Bone marrow (tissue), 2 donors: ENCODE measurements around the gene MSL2.
A peak's percentile ranks its signal among the peaks of the same experiment; 100 is the strongest.
"Not testable (repeated sequence)": the region's sequence is repeated elsewhere in the genome, so short reads cannot be mapped to it uniquely, and the experiment has no call there.

ENCODE experiments used
- DNase-seq, 2 donors: peaks; one replicate each; lab custom pipeline; 2025; lab: John Stamatoyannopoulos, UW

The MSL2 gene

DNA sequence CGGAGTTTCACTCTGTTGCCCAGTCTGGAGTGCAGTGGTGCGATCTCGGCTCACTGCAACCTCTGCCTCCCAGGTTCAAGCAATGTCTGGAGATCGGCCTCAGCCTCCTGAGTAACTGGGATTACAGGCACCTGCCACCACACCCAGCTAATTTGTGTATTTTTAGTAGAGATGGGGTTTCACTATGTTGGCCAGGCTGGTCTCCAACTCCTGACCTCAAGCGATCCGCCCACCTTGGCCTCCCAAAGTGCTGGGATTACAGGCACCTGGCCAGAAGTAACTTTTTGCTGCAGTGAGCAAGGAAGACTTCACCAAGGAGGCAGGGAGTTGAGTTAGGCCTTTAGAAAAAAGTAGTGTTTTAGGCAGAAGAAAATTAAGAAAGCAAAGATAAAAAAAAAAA is 3.9 kb downstream of the MSL2 start:
- not testable (repeated sequence) for DNase-seq

GRCh38 chr3:136189859-136190617 is 6.1 kb downstream of the MSL2 start:
- DNase-seq, result no peak

GRCh38 chr3:136189043-136189442 is 7.1 kb downstream of the MSL2 start:
- no peak for DNase-seq

DNA sequence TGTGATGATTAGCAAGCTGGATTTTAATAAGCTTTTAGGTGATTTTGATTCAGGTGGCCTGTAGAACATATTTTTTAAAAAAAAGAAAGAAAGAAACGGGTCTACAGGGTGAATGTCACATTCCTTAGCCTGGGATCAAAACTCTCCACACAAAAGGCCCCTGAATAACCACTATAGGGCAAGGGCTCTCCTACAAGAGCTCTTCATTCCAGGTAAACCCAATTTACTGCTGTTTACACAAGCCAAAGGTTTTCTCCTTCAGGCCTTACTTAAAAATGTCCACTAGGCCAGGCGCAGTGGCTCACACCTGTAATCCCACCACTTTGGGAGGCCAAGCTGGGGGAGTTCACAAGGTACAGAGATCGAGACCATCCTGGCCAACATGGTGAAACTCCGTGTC is 8.3 kb downstream of the MSL2 start:
- no peak for DNase-seq

- no peak for DNase-seq
Measured at GRCh38 chr3:136186846-136187245, 9.3 kb downstream of the MSL2 start.

DNA sequence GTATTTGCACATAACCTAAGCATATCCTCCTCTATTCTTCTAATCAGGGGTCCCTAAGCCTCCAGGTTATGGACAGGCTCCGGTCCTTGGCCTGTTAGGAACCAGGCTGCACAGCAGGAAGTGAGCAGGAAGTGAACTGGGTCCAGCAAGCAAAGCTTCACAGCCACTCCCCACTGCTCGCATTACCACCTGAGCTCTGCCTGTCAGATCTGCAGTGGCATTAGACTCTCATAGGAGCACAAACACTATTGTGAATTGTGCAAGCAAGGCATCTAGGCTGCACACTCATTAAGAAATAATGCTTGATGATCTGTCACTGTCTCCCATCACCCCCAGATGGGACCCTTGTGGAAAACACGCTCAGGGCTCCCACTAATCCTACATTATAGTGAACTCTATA is 9.8 kb downstream of the MSL2 start:
- no peak for DNase-seq

DNA sequence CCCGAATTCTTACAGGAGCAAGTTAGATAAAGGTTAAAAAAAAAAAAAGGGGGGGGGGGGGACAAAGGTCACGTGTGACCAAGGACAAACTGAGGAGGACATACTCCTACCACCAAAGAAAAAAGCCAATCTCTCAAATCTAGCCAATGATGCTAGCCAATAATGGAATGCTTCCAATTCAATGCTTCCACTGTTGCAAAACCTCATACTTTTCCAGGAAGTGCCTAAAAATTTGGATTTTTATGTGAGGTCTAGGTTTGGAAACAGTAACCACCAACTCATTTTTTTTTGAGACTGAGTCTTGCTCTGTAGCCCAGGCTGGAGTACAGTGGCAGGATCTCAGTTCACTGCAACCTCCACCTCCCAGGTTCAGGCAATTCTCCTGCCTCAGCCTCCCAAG is 11.4 kb downstream of the MSL2 start:
- no peak for DNase-seq

DNA sequence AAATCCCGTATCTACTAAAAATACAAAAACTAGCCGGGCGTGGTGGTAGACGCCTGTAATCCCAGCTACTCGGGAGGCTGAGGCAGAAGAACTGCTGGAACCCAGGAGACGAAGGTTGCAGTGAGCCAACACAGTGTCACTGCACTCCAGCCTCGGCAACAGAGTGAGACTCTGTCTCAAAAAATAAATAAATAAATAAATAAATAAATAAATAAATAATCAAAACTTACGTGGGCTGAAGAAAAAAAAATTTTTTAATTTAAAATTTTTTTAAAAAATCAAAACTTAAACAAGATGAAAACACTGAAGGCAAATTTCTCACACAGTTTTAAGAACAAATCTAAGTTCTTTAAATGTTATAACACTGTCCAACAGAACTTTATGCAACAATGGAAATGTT is 14.4 kb downstream of the MSL2 start:
- DNase-seq, result no peak

DNA sequence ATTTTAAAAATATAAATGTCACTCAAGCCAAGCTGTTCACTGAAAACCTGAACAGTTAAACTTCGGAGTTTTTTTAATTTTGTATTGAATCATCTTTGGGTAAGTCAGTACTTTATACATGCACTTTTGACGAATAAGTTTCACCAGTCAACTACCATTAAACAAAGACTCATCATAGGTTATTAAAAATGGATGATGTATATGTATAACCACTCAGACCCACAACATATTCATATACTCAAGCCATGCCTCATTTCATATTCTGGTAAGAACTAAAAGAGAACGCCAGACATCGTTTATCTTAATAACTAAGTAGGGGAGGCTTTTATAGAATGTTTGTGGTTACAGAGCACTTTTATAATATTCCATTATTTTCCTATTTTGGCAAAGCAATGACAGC is 18.3 kb downstream of the MSL2 start:
- DNase-seq, result no peak

DNA sequence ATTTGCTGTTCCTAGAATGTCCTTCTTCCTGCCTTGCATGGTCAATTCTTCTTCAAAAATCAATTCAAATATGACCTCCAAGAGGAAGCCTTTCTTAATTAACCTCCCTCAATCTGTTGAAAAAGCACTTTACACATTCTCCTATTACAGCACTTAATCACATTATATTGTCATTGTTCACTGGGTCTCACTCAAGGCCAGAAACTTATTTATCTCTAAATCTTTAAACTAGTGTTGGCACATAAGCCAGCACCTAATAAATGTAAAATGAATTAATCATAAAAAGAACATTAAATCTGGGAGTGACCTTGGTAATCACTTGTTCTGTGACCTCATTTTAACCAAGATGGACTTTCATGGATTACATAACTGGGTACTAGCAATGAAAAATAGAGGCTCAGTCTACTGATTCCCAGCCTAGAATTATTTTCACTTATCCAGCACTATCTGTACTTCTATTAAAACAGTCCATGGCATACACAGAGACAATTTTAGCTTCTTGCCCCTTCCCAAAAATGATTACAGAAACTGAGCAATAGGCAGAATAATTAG is 22.1 kb downstream of the MSL2 start:
- DNase-seq, result no peak

DNA sequence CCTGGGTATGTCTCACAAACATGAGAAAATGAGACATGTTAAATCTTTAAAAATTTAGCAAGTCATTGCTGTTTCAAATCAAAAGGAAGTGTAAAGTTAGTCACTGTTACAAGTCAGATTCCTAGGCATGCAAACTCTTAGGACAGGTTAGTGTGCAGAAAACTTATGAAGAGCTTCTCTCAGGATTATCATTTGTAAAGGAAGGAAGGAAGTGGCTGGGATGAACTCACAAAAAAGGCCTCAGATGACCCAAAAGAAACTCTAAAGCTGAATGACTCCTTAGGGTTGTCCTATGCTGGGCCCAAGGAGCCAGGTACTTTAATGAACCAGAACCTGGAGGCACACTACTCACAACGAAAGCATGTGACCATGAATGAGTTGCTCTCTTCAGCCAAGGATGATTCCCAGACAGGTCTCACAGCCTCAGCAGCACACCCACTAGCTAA is 25.0 kb downstream of the MSL2 start:
- DNase-seq, result peak in 1 of 2 donors; percentile 46

- DNase-seq, result not testable (repeated sequence)
Measured at GRCh38 chr3:136168236-136168635, 27.9 kb downstream of the MSL2 start.

GRCh38 chr3:136166507-136166906 is 29.6 kb downstream of the MSL2 start:
- DNase-seq, result no peak

DNA sequence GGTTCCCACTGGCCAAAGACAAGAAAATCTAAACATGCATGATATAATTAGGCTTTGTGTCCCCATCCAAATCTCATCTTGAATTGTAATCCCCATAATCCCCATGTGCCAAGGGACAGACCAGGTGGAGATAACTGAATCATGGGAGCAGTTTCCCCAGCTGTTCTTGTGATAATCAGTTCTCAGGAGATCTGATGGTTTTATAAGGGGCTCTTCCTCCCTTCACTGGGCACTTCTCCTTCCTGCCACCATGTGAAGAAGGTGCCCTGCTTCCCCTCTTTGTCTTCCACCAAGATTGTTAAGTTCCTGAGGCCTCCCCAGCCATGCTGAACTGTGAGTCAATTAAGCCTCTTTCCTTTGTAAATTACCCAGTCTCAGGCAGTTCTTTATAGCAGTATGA is 32.5 kb downstream of the MSL2 start:
- DNase-seq, result peak in 1 of 2 donors; percentile 49

GRCh38 chr3:136162322-136162721 is 33.8 kb downstream of the MSL2 start:
- DNase-seq, result no peak

- no peak for DNase-seq
Measured at GRCh38 chr3:136161516-136161915, 34.6 kb downstream of the MSL2 start.

DNA sequence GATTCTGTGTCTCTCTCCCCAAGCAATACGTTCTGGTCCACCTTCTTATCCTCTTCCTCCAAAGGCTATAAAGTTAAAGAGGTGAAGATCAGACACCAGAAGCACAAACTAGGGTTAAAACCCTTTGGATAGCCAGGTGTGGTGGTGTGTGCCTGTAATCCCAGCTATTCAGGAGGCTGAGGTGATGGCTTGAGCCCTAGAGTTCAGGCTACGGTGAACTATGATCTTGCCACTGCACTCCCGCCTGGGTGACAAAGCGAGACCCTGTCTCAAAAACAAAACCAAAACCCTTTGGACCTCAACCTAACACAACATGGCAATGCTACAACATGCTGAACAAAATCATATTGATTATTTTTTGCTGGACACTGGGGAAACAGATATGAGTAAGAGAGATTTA is 43.2 kb downstream of the MSL2 start:
- no peak for DNase-seq

GRCh38 chr3:136152176-136152843 is 43.8 kb downstream of the MSL2 start:
- DNase-seq, result no peak

DNA sequence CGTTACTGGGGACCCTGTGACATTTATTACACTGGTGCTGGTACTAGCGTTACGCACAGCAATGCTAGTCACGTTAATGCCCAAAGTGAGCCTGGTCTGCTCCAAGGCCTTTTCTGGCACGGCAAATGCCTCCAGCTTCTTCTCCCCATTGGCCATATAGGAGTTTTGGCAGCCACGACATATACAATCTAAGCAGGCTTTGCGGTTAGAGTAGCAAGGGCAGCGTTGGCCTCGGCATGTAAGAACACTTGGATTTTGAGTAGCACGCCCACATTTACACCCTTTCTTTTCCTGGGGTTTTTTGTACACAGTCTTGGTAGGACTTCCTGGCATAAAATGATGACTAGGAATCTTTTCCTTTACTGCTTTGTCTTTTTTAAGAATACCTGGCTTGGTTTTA is 44.9 kb downstream of the MSL2 start:
- no peak for DNase-seq

DNA sequence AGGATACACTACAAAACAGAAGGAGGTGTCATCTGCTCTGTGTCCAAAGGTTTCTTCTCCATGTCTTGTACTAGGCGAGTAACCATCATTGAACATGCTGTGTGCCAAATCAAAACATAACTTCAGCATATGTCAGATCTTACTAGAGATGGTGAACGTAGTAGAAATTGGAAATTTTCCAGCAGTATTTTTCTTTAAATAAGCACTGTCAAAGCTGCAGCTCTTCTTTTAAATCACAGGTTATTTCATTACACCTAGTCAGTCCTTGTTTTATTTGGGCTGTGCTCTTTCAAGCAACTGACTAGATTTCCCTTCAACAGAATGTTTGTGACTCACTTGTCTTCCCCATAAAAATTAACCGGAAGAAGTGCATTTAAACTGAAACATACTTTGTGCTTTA is 46.5 kb downstream of the MSL2 start:
- DNase-seq, result no peak

GRCh38 chr3:136146981-136147729 is 49.0 kb downstream of the MSL2 start:
- DNase-seq, result no peak

- DNase-seq, result not testable (repeated sequence)
Measured at GRCh38 chr3:136144397-136144796, 51.7 kb downstream of the MSL2 start.

DNA sequence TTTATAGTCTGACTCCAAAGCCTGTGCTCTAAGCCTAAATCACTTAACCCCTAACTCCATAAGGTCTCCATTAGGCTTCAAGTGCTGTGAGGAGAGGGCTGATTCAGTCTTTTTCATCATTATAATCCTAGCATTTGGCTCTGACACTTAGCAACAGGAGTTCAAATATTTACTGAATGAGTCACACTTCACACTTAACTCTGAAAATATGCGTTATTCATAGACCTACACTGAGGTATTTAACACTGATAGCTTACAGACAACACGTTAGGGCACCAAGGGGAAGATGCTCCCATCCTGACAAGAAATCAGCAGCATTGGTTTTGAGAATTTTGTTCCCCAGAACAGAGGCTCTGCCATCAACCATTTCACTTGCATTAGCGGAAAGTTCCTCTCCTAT is 53.5 kb downstream of the MSL2 start:
- DNase-seq, result peak in 1 of 2 donors; percentile 20
